H4 (cell line): ENCODE data around the gene MUC5B. TPM values are rescaled to one million over a fixed set of nuclear protein-coding genes. Genes with fewer than 3 reads are reported as not detected.
"Not testable (repeated sequence)": the region's sequence is repeated elsewhere in the genome, so short reads cannot be mapped to it uniquely, and the experiment has no call there.

Experiments used
- DNase-seq: peaks from one replicate; pipeline ENCODE4 v3.0.0-alpha.2; 2015; ENCODE audit warnings: low spot score
- total RNA-seq: library from RNA; depleted of rRNA; stranded (reverse); fragments of >200 nt; shearing (Covaris generic); gene quantifications from 2 replicates; pipeline ENCODE4 v1.2.3, GENCODE V29; 2014; rRNA removed

Gene MUC5B
- total RNA-seq = not detected in 2 replicates

GRCh38 chr11:1222491-1223345 lies at the start of gene MUC5B:
Gene MUC5B, plus strand, starts transcription at chr11:1223066. Its CDS starts 58 bp downstream, at chr11:1223124.
- DNase-seq = no peak

GRCh38 chr11:1173396-1173795 lies 49.5 kb upstream of the MUC5B start:
- DNase-seq = not testable (repeated sequence)

- DNase-seq = no peak
These were observed 48.2 kb upstream of the MUC5B start for GRCh38 chr11:1174441-1175370.

GRCh38 chr11:1175461-1176223 lies 47.2 kb upstream of the MUC5B start:
- no peak for DNase-seq

GRCh38 chr11:1176224-1177019 lies 46.4 kb upstream of the MUC5B start:
- no peak for DNase-seq

- DNase-seq = no peak
These were observed 45.7 kb upstream of the MUC5B start for GRCh38 chr11:1177020-1177770.

GRCh38 chr11:1177771-1178090 lies 45.1 kb upstream of the MUC5B start:
- no peak for DNase-seq

- no peak for DNase-seq
These were observed 44.5 kb upstream of the MUC5B start for GRCh38 chr11:1178201-1178885.

- DNase-seq = no peak
These were observed 44.0 kb upstream of the MUC5B start for GRCh38 chr11:1178906-1179305.

GRCh38 chr11:1179641-1180040 lies 43.2 kb upstream of the MUC5B start:
- no peak for DNase-seq

- DNase-seq = no peak
These were observed 42.7 kb upstream of the MUC5B start for GRCh38 chr11:1180171-1180570.

GRCh38 chr11:1180947-1181391 lies 41.9 kb upstream of the MUC5B start:
- no peak for DNase-seq

GRCh38 chr11:1181420-1181819 lies 41.4 kb upstream of the MUC5B start:
- no peak for DNase-seq

GRCh38 chr11:1181853-1182535 lies 40.9 kb upstream of the MUC5B start:
- DNase-seq = no peak

- DNase-seq = not testable (repeated sequence)
These were observed 38.7 kb upstream of the MUC5B start for GRCh38 chr11:1184139-1184538.

GRCh38 chr11:1188451-1189130 lies 34.3 kb upstream of the MUC5B start:
- DNase-seq = not testable (repeated sequence)

GRCh38 chr11:1189816-1190215 lies 33.0 kb upstream of the MUC5B start:
- DNase-seq = not testable (repeated sequence)

GRCh38 chr11:1191786-1192470 lies 30.9 kb upstream of the MUC5B start:
- not testable (repeated sequence) for DNase-seq
